GM18861 (cell line): ENCODE data around the gene RIT2.
"Not testable (repeated sequence)": the region's sequence is repeated elsewhere in the genome, so short reads cannot be mapped to it uniquely, and the experiment has no call there.

Experiments used
- ATAC-seq: cut with Tn5 transposase; IDR thresholded peaks from one replicate; pipeline ENCODE4 v1.9.1; 2021; ENCODE audit not compliant: unreplicated experiment

RIT2 gene

DNA sequence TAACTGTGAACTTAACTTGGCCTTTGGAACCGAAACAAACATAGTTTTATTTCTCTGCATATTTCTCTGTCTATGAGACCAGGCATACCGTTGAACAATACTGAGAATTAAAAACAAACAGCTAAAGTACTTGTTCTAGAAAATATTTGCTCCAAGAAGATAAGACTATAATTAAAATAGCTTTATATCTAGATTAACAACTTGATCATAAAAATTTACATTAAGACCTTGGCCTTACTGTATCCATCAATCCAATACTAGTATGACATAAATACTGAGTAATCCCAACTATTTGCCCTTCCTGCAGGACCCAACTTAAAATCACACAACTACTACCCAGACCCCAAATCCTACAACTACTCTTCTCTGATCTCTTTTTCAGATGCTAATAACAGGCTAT lies 260.9 kb downstream of the RIT2 start:
- ATAC-seq, result no peak

- no peak for ATAC-seq
These were observed 265.1 kb downstream of the RIT2 start for GRCh38 chr18:42850174-42851083.

GRCh38 chr18:42839408-42839807 lies 276.1 kb downstream of the RIT2 start:
- no peak for ATAC-seq

GRCh38 chr18:42838546-42839145 lies 276.8 kb downstream of the RIT2 start:
- ATAC-seq, result no peak

DNA sequence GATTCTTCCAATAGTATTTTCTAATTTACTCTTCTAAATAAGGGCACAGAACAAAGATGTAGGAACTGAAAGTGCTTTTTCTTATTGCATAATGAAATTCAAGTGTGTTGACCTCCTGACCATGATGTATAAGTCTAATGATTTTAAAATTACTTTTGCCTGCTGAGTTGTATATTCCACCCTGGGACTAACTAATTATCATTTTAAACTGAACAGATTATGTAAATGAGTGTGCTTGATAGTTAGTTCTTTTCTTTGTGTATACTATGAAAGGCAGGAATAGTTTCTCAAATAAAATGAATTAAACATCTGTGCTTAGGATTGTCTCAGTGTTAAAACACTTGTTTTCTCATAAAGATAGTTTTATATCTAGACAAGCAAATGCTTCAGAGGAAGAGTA lies 284.5 kb downstream of the RIT2 start:
- ATAC-seq, result no peak

DNA sequence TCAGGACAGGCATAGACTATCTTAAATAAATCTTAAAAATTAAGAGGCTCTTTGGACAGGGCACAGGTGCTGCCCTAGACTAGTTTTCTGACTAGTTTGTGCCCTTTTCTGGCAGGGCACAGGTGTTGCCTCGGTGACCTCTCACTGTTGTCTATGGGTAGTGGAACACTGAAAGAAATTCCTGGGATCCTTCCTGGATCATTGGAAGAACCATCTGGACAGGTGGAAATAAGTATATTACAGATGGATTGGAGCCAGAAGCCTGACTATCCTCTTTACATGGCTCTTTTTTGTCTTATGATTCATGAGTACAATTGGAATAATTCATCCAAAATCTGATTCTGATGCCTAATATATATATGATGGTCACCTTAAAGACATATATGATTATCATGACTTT lies 286.6 kb downstream of the RIT2 start:
- ATAC-seq, result no peak

DNA sequence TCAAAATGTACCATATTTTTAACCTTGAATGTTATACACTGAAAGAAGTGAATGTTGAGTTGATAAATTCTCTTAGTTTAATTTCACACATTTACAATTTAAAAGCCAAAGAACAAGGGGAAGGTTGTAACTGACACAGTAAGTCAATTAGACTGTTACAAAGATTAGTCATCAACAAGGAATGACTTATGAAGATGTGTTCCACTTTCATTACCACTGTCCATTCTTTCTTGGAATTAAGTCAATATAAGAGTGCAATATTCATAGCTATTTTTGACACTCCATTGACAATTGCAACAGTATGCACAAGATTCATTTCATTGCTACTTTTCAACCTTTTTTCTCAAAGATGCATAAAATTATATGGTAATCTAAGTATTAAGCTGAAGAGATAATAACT lies 291.3 kb downstream of the RIT2 start:
- no peak for ATAC-seq

DNA sequence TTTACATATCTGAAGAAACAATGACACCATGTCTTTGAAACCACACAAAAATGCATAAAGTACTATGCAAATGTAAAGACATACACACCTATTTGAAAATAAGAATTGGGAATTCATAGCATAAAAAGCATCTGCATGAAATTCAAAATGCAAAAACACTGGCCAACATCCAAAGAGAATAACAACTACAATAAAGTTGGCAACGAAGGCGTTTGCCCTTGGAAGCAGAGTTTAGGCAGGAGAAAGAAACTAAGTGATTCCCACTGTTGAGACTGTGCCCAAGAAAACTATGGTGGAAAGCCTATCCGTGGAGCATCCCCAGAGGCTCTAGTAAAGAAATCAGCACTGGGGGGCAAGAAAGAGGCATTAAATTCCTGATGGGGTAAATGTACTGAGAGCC lies 292.8 kb downstream of the RIT2 start:
- no peak for ATAC-seq

DNA sequence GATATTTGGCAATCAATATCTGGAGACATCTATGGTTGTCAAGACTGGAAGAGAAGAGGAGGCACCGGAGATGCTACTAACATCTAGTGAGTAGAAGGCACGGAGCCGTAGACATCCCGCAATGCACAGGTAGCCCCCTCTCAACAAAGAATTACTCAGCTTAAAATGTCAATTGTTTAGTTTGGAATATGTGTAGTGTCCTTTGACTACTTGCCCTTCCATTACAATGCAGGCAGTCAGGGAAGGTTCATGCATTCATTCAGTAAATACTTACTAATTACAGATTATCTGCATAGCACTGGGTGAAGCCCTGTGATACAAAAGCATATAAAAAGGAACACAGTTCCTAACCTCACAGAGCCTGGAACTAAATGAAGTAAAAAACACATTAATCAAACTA lies 294.0 kb downstream of the RIT2 start:
- no peak for ATAC-seq

DNA sequence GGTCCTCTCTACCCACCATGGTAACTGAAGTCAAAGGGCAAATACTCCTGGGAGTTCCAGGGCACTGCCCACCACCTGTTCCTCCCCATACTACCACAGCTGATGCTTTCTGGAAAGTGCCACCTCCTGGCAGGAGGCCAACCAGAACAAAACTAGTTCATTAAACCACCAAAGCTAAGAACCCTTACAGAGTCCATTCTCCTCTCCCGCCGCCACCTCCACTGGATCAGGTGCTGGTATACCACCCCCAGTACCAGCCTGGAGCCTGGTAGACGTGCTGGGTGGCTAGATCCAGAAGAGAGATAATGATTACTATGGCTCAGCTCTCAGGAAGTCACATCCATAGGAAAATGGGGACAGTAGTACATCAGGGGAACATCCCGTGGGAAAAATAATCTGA lies 300.9 kb downstream of the RIT2 start:
- no peak for ATAC-seq

DNA sequence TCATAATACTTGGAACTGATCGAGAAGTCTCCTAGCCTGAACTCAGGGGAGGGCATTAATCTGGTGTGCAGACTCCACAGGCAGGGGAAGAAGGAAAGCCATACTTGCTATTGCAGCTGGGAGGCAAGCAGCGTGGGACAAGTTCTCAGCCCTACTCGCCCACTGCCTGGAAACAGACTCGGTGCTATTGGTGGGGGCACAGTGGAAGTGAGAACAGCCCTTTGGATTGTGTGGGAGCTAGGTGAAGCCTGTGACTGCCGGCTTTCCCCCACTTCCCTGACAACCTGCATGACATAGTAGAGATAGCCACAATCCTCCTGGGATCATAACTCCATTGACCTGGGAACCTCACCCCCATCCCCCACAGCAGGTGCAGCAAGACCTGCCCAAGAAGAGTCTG lies 301.3 kb downstream of the RIT2 start:
- ATAC-seq, result no peak

DNA sequence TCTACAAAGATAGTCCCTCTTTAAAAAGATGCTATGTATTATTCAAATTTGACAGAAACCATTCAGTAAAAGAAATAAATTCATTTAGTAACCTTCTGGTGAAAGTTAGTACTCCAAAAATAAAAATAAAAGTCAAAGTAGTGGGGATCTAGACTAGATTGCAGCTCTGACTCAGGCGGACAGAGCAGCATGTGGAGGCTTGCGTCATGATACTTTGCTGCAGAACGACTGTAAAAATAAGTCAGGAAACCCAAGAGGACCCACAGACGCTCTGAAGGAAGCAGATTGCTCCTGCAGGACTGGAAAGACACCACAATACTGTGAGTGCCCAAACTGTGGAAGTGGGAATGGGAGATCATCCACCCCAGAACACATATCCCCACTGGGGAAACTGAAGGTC lies 301.9 kb downstream of the RIT2 start:
- no peak for ATAC-seq

- ATAC-seq, result no peak
These were observed 307.6 kb downstream of the RIT2 start for GRCh38 chr18:42807887-42808286.

DNA sequence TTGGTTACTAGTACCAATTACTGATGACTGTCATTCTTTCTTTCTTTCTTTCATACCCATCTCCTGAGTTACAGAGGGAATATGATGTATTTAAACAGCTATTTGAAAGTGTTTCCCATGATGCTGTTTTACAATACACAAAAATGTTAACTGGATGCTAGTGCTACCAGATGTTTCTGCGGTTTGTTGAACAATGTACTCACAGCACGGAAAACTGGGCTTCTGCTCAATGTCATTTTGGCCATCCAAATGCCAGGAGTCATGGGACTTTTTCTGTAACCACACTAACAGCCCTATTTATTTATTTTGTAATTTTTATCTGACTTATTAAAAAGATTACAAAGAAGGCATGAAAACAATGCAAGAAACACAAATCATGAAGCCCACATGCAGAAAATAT lies 313.8 kb downstream of the RIT2 start:
- no peak for ATAC-seq

- ATAC-seq, result no peak
These were observed 316.8 kb downstream of the RIT2 start for GRCh38 chr18:42798606-42799170.

GRCh38 chr18:42795213-42795789 lies 320.2 kb downstream of the RIT2 start:
- not testable (repeated sequence) for ATAC-seq

GRCh38 chr18:42792731-42793130 lies 322.8 kb downstream of the RIT2 start:
- ATAC-seq, result no peak

GRCh38 chr18:42784632-42785031 lies 330.9 kb downstream of the RIT2 start:
- ATAC-seq, result no peak

- no peak for ATAC-seq
These were observed 332.6 kb downstream of the RIT2 start for GRCh38 chr18:42782929-42783328.

DNA sequence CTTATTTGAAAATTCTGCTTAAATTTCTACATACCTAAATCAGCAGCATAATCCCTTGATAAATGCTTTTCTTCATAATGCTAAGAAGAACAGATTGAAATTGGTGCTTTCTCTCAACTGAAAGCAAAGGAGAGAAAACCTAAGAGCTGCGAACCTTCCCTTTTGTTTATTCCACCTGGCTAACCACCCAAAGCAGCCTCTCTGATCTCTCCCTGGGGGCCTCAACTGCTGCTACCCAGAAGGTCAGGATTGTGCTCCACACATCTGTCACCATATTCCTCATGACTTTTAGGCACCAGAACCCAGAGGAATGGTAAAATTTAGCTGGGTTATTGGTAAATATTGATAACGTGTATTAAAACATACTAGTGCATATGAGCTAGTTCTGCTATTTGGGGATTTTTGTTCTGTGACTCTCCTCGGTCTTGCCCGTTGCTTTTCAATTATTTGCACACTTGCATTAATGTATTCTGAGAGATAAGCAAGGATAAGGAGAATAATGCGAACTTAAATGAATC lies 334.1 kb downstream of the RIT2 start:
- no peak for ATAC-seq

GRCh38 chr18:42780171-42780570 lies 335.3 kb downstream of the RIT2 start:
- ATAC-seq, result no peak
